GM21825 (cell line): ENCODE results near the gene SBNO2.

ENCODE experiments used
- ATAC-seq: cut with Tn5 transposase; IDR thresholded peaks from one replicate; pipeline ENCODE4 v1.9.1; 2021; ENCODE audit warnings: mild to moderate bottlenecking, moderate library complexity; ENCODE audit not compliant: unreplicated experiment

Gene SBNO2

GRCh38 chr19:1093811-1094553 is 80.1 kb downstream of the SBNO2 start:
- no peak for ATAC-seq

- no peak for ATAC-seq
Measured at GRCh38 chr19:1093330-1093729, 80.7 kb downstream of the SBNO2 start.

GRCh38 chr19:1091544-1092175 is 82.4 kb downstream of the SBNO2 start:
- ATAC-seq, result no peak

- no peak for ATAC-seq
Measured at GRCh38 chr19:1090731-1091543, 83.1 kb downstream of the SBNO2 start.

- no peak for ATAC-seq
Measured at GRCh38 chr19:1089891-1090290, 84.2 kb downstream of the SBNO2 start.

- no peak for ATAC-seq
Measured at GRCh38 chr19:1089126-1089771, 84.8 kb downstream of the SBNO2 start.

- ATAC-seq, result no peak
Measured at GRCh38 chr19:1088416-1089010, 85.6 kb downstream of the SBNO2 start.

GRCh38 chr19:1087813-1088415 is 86.2 kb downstream of the SBNO2 start:
- no peak for ATAC-seq

GRCh38 chr19:1086613-1087012 is 87.5 kb downstream of the SBNO2 start:
- ATAC-seq, result no peak

- no peak for ATAC-seq
Measured at GRCh38 chr19:1085676-1086442, 88.2 kb downstream of the SBNO2 start.

GRCh38 chr19:1085053-1085658 is 88.9 kb downstream of the SBNO2 start:
- ATAC-seq, result no peak

- no peak for ATAC-seq
Measured at GRCh38 chr19:1084024-1084868, 89.8 kb downstream of the SBNO2 start.

- ATAC-seq, result no peak
Measured at GRCh38 chr19:1082928-1083816, 90.9 kb downstream of the SBNO2 start.

- ATAC-seq, result no peak
Measured at GRCh38 chr19:1082165-1082927, 91.7 kb downstream of the SBNO2 start.

GRCh38 chr19:1081301-1082164 is 92.5 kb downstream of the SBNO2 start:
- no peak for ATAC-seq
